Stimulated activated CD4-positive, alpha-beta T cell treated with anti-CD3 and anti-CD28 coated beads, TNF-alpha, amount 100 ng/mL, for 4 hours (primary cell): ENCODE data around the gene BCL2.
"Not testable (repeated sequence)": the region's sequence is repeated elsewhere in the genome, so short reads cannot be mapped to it uniquely, and the experiment has no call there.

Source experiments
- DNase-seq, 3 experiments: peaks; one replicate each; pipeline ENCODE4 v3.0.0-alpha.2; 2020; ENCODE audit warnings: low read depth in 3 of 3

Gene BCL2

DNA sequence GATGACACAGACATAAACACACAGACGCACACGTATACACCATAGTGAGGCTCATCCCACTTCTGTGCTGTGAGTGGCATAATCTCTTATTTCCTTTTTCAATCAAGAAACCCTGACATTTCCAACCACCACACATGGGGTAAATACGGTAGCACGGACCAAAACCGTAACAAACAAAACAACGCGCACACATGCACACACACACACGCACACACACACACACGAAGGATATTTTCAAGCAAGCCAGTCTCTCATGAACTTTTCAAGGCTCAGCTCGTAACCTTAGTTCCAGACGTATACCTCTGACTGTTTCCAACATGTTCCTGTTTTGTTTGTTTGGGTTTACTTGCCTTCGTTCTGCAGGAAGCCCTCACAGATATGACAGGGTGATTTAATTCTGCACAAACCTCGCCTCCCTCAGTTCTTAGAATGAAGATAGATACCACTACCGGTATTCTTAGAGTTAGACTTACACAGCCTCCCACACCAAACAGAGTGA is 119.8 kb downstream of the BCL2 start:
- DNase-seq, result peak in 1 of 3 experiments; percentile 32

GRCh38 chr18:63198868-63199742 is 120.5 kb downstream of the BCL2 start:
- no peak for DNase-seq

DNA sequence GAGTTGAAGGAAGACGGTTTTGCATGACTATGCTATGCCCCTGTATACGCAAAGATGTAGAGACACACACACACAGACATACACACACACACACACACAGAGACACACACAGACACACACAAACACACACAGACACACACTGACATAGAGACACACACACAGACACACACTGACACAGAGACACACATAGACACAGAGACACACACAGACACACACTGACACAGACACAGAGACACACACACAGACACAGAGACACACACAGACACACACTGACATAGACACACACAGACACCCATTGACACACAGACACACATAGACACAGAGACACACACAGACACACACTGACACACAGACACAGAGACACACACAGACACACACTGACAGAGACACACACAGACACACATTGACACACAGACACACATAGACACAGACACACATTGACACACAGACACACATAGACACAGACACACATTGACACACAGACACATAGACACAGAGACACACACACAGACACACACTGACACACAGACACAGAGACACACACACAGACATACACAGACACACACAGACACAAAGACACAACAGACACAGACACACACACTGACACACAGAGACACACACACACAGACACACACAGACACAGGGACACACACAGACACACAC is 121.3 kb downstream of the BCL2 start:
- no peak for DNase-seq

- no peak for DNase-seq
Measured at GRCh38 chr18:63197246-63197869, 122.2 kb downstream of the BCL2 start.

DNA sequence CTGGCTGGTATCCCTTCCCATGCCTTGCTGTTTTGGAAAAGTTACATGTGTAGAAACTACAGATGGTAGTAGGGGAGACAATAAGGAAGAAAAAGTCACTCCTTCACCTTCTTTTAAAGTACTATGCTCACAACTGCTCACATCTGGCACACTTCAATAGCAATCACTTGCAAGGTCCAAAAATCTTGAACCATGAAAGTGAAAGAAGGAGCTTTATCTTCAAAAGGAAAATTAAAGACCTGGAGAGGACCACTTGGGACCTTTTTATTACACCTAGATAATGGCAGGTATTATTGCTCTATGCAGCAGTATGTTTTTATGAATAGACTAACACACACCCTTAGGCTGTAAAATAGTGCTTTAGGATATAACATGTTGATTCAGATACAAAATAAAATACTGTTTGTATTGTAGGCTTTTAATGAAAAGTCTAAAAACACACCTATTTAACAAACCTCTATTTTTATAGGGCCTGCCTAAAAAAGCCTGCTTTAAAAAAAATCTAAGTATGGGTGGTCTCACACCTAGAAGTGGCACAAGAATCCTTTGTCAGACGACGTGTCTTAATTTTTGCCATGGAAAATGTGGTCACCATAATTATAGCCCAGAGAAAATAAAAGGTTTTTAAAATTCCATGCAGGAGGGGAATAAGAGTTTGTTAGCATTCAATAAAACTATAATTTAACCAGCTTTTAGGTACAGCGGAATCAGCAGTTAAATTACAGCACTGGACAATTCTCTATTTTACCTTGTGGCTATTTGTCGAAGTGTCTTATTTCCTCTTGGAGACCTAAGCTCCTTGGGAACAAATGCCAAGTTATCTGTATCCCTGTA is 124.0 kb downstream of the BCL2 start:
- no peak for DNase-seq

GRCh38 chr18:63192885-63193349 is 126.7 kb downstream of the BCL2 start:
- DNase-seq, result no peak

- no peak for DNase-seq
Measured at GRCh38 chr18:63192126-63192884, 127.3 kb downstream of the BCL2 start.

GRCh38 chr18:63191413-63191812 is 128.2 kb downstream of the BCL2 start:
- no peak for DNase-seq

DNA sequence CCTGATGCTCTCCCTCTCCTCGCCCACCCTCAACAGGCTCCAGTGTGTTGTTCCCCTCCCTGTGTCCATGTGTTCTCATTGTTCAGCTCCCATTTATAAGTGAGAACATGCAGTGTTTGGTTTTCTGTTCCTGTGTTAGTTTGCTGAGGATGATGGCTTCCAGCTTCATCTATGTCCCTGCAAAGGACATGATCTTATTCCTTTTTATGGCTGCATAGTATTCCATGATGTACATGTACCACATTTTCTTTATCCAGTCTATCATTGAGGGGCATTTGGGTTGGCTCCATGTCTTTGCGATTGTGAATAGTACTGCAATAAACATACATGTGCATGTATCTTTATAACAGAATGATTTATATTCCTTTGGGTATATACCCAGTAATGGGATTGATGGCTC is 128.7 kb downstream of the BCL2 start:
- DNase-seq, result not testable (repeated sequence)

GRCh38 chr18:63189817-63190216 is 129.8 kb downstream of the BCL2 start:
- no peak for DNase-seq

DNA sequence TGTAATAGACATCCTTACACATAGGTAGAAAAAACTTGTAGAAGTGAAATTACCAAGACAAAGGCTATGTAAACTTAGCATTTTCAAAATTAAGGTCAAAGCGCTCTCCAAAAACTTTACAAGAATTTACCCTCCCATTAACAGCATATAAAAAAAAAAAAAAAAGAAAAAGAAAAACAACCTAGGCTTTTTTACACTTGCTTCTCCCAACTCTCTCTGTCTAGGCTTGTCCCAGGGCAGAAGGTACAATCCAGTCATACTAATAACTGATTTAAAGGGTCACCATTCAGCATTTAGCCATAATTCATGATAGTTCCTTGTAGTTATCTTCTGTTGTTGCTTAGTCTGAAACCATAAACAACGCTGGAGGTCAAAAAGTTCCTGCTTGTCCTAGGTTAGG is 130.5 kb downstream of the BCL2 start:
- DNase-seq, result no peak

- DNase-seq, result no peak
Measured at GRCh38 chr18:63187791-63188460, 131.6 kb downstream of the BCL2 start.

GRCh38 chr18:63187223-63187574 is 132.4 kb downstream of the BCL2 start:
- no peak for DNase-seq

- DNase-seq, result no peak
Measured at GRCh38 chr18:63186520-63187222, 132.9 kb downstream of the BCL2 start.

DNA sequence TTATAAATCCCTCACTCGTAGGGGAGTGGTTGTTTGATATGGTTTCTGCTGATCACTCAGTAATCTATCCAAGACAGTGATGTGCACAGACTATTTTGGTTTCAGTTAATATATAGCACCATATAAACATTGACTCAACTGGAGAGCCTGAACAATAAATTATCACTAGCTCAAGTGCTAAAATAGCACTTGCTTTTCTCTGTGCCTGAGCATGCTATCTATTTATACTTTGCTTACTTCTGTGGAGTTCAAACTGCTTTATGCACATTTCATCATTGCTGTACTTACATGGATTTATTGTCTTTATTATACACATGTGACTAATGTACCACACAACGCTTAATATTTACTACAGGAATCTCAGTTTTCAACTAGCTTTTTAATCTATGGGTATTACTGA is 133.6 kb downstream of the BCL2 start:
- no peak for DNase-seq

DNA sequence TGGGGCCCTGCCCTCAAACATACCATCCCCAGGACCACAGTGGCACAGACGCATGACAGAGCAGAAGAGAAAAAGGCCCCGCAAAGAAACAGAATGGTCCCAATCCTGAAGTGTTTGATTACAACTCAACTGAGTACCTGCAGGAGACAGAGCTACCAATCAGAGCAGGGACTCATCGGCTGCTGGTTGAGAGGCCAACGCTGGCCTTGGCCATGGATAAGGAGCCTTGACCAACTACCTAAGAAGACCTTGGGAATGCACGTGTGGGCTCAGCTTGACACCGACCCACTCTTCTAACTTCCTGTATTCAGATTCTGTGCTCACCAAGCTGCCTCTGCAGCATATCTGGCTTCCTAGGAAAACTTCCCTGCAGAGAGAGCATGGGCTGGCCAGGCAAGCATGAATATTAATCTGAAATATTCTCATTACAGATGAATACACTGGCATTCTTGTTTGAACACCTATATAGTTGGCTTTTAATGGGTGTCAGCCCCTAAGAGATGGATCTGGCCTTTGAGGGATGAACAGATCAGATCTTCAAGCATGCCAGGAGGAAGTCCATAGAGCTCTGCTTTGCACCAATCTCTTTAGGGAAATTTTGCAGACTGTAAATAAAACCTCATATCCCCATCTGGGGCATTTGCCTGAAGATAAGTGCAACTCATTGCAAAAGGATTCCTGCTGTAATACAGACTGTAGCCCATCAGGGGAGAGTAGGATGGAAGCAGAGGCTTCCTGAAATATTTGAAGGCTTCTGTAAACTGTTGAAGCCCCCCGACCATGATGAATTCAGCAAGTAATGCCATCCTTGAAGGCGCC is 135.4 kb downstream of the BCL2 start:
- DNase-seq, result no peak

- DNase-seq, result no peak
Measured at GRCh38 chr18:63183378-63183777, 136.2 kb downstream of the BCL2 start.

GRCh38 chr18:63182861-63183260 is 136.7 kb downstream of the BCL2 start:
- DNase-seq, result no peak

- DNase-seq, result no peak
Measured at GRCh38 chr18:63182310-63182772, 137.2 kb downstream of the BCL2 start.
